D721Med (cell line): Measurements from ENCODE around the gene SLC38A2.

ENCODE experiments used
- DNase-seq: peaks from one replicate; pipeline ENCODE4 v3.0.0; 2011; ENCODE audit warnings: low spot score; ENCODE audit not compliant: insufficient read length
- FAIRE-seq: peaks from 2 replicates; lab custom pipeline; 2011; peaks lifted over from hg19 to GRCh38; lab: Jason Lieb, UNC
- CTCF ChIP-seq: IDR thresholded peaks from 2 replicates; pipeline ENCODE4 v1.5.1; 2012; ENCODE audit warnings: mild to moderate bottlenecking, control low read depth; ENCODE audit not compliant: insufficient read depth; ENCODE audit errors: missing control alignments

The SLC38A2 gene

GRCh38 chr12:46354802-46355199, 17.8 kb downstream of the SLC38A2 start:
- DNase-seq (no peak), FAIRE-seq (no peak)
- no peak for TF ChIP-seq CTCF

- no peak for TF ChIP-seq CTCF
- DNase-seq (no peak), FAIRE-seq (no peak)
Observed at GRCh38 chr12:46354111-46354801, 18.3 kb downstream of the SLC38A2 start.

GRCh38 chr12:46351886-46352650, 20.5 kb downstream of the SLC38A2 start:
- FAIRE-seq (no peak), DNase-seq (no peak)
- TF ChIP-seq CTCF: no peak

GRCh38 chr12:46351138-46351537, 21.4 kb downstream of the SLC38A2 start:
- FAIRE-seq (no peak), DNase-seq (no peak)
- no peak for TF ChIP-seq CTCF

GRCh38 chr12:46349253-46349652, 23.3 kb downstream of the SLC38A2 start:
- FAIRE-seq (no peak), DNase-seq (no peak)
- no peak for TF ChIP-seq CTCF

- no peak for TF ChIP-seq CTCF
- no peak for FAIRE-seq
Observed at GRCh38 chr12:46343118-46343852, 29.3 kb downstream of the SLC38A2 start.

More at GRCh38 chr12:46343118-46343852, 29.3 kb downstream of the SLC38A2 start:
- DNase-seq: no peak
